NCI-H226 (cell line): ENCODE data around the gene LIFR.
"Not testable (repeated sequence)": the region's sequence is repeated elsewhere in the genome, so short reads cannot be mapped to it uniquely, and the experiment has no call there.

Source experiments
- DNase-seq: peaks from one replicate; pipeline ENCODE4 v3.0.0-alpha.2; 2015

Gene LIFR

GRCh38 chr5:38582293-38582974 is 26.0 kb upstream of the LIFR start:
- no peak for DNase-seq

GRCh38 chr5:38581597-38581996 is 25.2 kb upstream of the LIFR start:
- no peak for DNase-seq

- DNase-seq: no peak
Observed at GRCh38 chr5:38579105-38579504, 22.7 kb upstream of the LIFR start.

GRCh38 chr5:38576961-38577684 is 20.7 kb upstream of the LIFR start:
- DNase-seq: no peak

- no peak for DNase-seq
Observed at GRCh38 chr5:38576442-38576841, 20.0 kb upstream of the LIFR start.

GRCh38 chr5:38575476-38575875 is 19.0 kb upstream of the LIFR start:
- DNase-seq: no peak

- no peak for DNase-seq
Observed at GRCh38 chr5:38574009-38574408, 17.6 kb upstream of the LIFR start.

- no peak for DNase-seq
Observed at GRCh38 chr5:38573521-38573920, 17.1 kb upstream of the LIFR start.

GRCh38 chr5:38569180-38569579 is 12.7 kb upstream of the LIFR start:
- no peak for DNase-seq

- DNase-seq: not testable (repeated sequence)
Observed at GRCh38 chr5:38567306-38567705, 10.9 kb upstream of the LIFR start.

GRCh38 chr5:38563624-38564023 is 7.2 kb upstream of the LIFR start:
- DNase-seq: no peak

GRCh38 chr5:38562444-38563210 is 6.2 kb upstream of the LIFR start:
- DNase-seq: no peak

- DNase-seq: no peak
Observed at GRCh38 chr5:38559428-38559827, 3.0 kb upstream of the LIFR start.

GRCh38 chr5:38557792-38558191 is 1.3 kb upstream of the LIFR start:
- no peak for DNase-seq

GRCh38 chr5:38557308-38557710 is 863 bp upstream of the LIFR start:
- DNase-seq: no peak

GRCh38 chr5:38556088-38556598 is 303 bp downstream of the LIFR start:
- DNase-seq: peak; percentile 55

- DNase-seq: no peak
Observed at GRCh38 chr5:38555354-38556087, 925 bp downstream of the LIFR start.

GRCh38 chr5:38554861-38555260 is 1.6 kb downstream of the LIFR start:
- DNase-seq: no peak

GRCh38 chr5:38554403-38554802 is 2.0 kb downstream of the LIFR start:
- DNase-seq: no peak

- DNase-seq: no peak
Observed at GRCh38 chr5:38553001-38553521, 3.4 kb downstream of the LIFR start.

- peak; percentile 41 for DNase-seq
Observed at GRCh38 chr5:38551030-38552017, 5.1 kb downstream of the LIFR start.
